Lower leg skin (tissue), 4 donors: Measurements from ENCODE around the gene CST3. TPM values are rescaled to one million over a fixed set of nuclear protein-coding genes. Genes with fewer than 3 reads are reported as not detected.

ENCODE experiments used
- total RNA-seq, 4 donors: library from RNA; depleted of rRNA; stranded (reverse); fragments of >200 nt; gene quantifications; one replicate each; pipeline ENCODE4 v1.1.0, GENCODE V29; 2016

The CST3 gene
- total RNA-seq, 4 donors from 2014 or later, result 348 to 760 (median 498) TPM

Other genes with a start within 250 kb of the CST3 start
- 10 to 100 TPM in 3 of 4 donors, 1 to 10 TPM in 1; 7.9 to 12.4 (median 10.5) TPM for gene NAPB, start 216.5 kb downstream of the CST3 start, total RNA-seq
- not detected for gene CSTL1, start 198.3 kb downstream of the CST3 start, total RNA-seq
- gene CST11, start 185.1 kb downstream of the CST3 start, total RNA-seq, result not detected
- gene CST8, start 146.8 kb downstream of the CST3 start, total RNA-seq, result not detected
- gene CST9L, start 69.5 kb downstream of the CST3 start, total RNA-seq, result not detected
- not detected for gene CST9, start 32.0 kb downstream of the CST3 start, total RNA-seq
- gene CST4, start 51.1 kb upstream of the CST3 start, total RNA-seq, result not detected
- gene CST1, start 113.0 kb upstream of the CST3 start, total RNA-seq, result 1 to 10 TPM in 1 of 4 donors, not detected in 3; 6.8 TPM
- not detected for gene CST2, start 188.8 kb upstream of the CST3 start, total RNA-seq
- not detected for gene CST5, start 241.8 kb upstream of the CST3 start, total RNA-seq